DLD1 (cell line): ENCODE results near the gene ZFHX2.

ENCODE experiments used
- in situ Hi-C: cut with HindIII; loops from 2 replicates; pipeline ENCODE4 v1.10.0; 2017; ENCODE audit warnings: low sequenced_read_pairs

Gene ZFHX2

DNA sequence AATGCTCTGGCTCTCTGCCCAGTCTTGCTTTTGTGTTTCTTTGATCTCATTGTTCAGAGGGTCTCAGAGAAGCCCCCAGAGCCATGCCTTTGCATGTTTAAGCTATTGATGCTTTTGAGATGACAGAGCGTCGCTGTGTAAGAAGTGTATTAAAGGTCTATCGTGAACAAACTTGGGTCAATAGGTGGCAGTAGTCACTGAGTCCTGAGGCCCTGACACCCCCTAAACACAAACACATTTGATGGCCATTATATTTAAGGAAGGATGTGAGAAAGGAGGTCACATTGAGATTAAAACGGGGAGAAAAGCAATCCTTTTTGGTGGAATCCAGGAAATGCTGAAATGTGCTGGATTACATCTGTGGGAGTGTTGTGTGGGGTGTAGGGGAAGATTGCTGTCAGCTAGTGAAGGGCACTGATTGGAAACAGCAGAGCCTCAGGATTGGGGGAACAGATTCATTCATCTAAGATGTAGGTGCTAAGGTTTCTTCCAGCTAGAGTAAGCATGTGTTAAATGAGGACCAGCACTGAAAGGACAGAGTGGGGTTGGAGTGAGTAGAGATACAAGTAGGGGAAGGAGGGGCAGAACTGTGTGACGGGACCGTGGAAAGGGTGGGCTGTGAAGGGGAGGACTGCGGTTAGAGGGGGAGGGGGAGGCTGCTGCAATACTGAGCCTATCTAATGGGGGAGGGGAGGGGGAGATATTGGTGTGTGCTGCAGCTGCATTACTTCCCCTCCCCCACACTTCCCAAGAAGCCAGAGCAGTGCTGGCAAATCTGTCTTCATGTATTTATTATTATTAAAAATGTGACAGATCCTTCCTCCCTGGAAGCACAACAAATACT, 69.4 kb downstream of the ZFHX2 start:
- in situ Hi-C loops, result no loop called here

DNA sequence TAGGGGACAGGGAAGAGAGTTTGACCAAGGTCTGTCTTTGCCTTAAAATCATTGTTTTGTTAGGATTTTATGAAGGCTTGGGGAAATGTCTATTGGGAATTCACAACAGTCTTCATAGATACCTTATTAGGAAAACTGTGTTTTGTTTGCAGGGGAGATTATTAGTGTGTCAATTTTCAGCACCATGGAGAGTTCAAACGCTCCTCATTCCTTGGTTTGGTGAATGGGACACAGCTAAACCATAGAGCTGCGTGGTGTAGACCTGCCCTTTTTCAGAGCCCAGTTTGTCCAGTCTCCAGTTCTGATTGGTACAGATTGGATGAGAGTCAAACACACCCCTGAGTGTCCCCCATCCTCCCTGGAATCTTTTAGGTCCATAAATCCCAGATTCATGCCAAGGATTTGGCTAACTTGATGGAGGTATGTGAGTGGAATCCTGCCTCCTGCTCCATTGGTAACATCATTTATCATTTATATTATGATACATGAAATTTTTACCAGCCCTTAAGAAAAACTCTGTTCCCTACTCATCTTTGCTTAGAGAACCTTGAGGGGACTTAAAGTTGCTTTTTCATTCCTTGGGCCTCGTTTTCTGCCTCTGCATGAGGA, 70.1 kb downstream of the ZFHX2 start:
- in situ Hi-C loops, result no loop called here

DNA sequence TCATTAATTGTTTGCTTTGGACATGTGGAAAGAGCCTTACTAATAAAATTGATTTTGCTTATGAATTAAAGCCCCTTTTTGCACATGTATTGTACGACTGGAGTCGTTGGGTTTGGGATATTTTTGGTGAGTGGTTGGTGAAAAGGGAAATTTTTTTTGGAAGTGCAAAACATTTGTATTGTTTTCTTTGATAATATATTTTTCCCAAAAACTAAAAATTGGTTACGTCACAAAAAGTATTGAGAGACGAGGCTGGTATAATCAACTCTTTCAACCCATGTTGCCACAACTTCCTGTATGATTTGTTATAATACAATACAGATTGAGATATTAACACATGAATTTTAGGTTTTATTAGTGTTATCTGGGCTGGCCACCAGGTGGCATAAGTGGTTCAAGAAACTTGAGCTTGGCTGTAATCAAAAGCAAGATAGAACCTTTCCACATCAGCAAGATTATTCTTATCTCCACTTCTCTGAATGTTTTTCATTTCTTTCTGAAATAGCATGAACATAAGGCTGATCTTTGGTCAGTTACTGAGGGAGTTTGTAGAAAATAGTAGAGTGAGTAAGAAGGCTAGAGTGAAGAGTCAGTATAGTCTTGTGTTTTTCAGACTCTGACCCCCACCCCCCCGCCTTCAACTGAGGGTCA, 73.3 kb downstream of the ZFHX2 start:
- in situ Hi-C loops, result no loop called here

DNA sequence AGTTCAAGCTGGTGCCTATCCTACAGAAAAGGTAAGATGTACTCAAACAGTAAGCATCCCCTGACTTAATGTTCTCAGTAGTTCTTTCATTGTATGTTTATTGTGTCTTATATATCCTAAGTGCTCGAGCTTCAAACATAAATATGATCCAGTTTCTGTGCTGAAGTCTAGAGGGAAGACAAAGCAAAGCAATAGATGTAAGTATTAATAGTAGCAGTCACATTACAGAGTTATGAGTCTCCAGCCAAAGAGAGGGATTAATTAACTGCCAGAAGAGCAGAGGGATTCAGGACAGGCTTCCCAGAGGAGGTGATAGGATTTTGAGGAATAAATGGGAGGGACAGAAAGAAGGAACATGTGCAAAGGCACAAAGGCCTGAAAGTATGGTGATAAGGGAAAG, 80.6 kb downstream of the ZFHX2 start:
- in situ Hi-C loops, result no loop called here
